ENCODE data around the gene SLC25A51.

Gene SLC25A51

GRCh38 chr9:37862530-37862929, 41.4 kb downstream of the SLC25A51 start:
- Histone ChIP-seq H3K27ac (ENCODE audit: low read depth, low read length) (no peak overlapping the region), H3K4me1 (ENCODE audit: control insufficient read depth, insufficient read depth, low read length) (no peaks in the 10 kb centered on the region), H3K36me3 (ENCODE audit: control insufficient read depth, insufficient read depth, low read length) (peaks cover 32% of the 10 kb centered on the region), H3K27me3 (ENCODE audit: control insufficient read depth, insufficient read depth, low read length) (no peaks in the 10 kb centered on the region), H3K9me3 (ENCODE audit: control insufficient read depth, insufficient read depth, low read depth, low read length) (no peaks in the 10 kb centered on the region), H3K9ac (ENCODE audit: low read length) (no peak overlapping the region), H3K4me3 (ENCODE audit: low read depth, low read length) (no peak overlapping the region)

GRCh38 chr9:37859043-37859442, 44.9 kb downstream of the SLC25A51 start:
- no peak overlapping the region for H3K4me3 ChIP-seq (ENCODE audit: low read depth, low read length)
- no peaks in the 10 kb centered on the region for H3K9me3 ChIP-seq (ENCODE audit: control insufficient read depth, insufficient read depth, low read depth, low read length)
- H3K4me1 ChIP-seq (ENCODE audit: control insufficient read depth, insufficient read depth, low read length), result no peaks in the 10 kb centered on the region
- H3K27ac ChIP-seq (ENCODE audit: low read depth, low read length), result no peak overlapping the region
- no peak overlapping the region for H3K9ac ChIP-seq (ENCODE audit: low read length)
- no peaks in the 10 kb centered on the region for H3K27me3 ChIP-seq (ENCODE audit: control insufficient read depth, insufficient read depth, low read length)
- peaks cover 36% of the 10 kb centered on the region for H3K36me3 ChIP-seq (ENCODE audit: control insufficient read depth, insufficient read depth, low read length)

GRCh38 chr9:37856551-37856950, 47.4 kb downstream of the SLC25A51 start:
- H3K4me1 ChIP-seq (ENCODE audit: control insufficient read depth, insufficient read depth, low read length), result no peaks in the 10 kb centered on the region
- H3K4me3 ChIP-seq (ENCODE audit: low read depth, low read length), result no peak overlapping the region
- no peaks in the 10 kb centered on the region for H3K27me3 ChIP-seq (ENCODE audit: control insufficient read depth, insufficient read depth, low read length)
- H3K36me3 ChIP-seq (ENCODE audit: control insufficient read depth, insufficient read depth, low read length), result peaks cover 29% of the 10 kb centered on the region
- H3K9ac ChIP-seq (ENCODE audit: low read length), result no peak overlapping the region
- no peaks in the 10 kb centered on the region for H3K9me3 ChIP-seq (ENCODE audit: control insufficient read depth, insufficient read depth, low read depth, low read length)
- no peak overlapping the region for H3K27ac ChIP-seq (ENCODE audit: low read depth, low read length)

- Histone ChIP-seq H3K36me3 (ENCODE audit: control insufficient read depth, insufficient read depth, low read length) (peaks cover 4% of the 10 kb centered on the region; the same call in 1 of the 2 replicates), H3K9ac (ENCODE audit: low read length) (no peak overlapping the region), H3K27ac (ENCODE audit: low read depth, low read length) (no peak overlapping the region), H3K4me3 (ENCODE audit: low read depth, low read length) (no peak overlapping the region), H3K27me3 (ENCODE audit: control insufficient read depth, insufficient read depth, low read length) (no peaks in the 10 kb centered on the region), H3K4me1 (ENCODE audit: control insufficient read depth, insufficient read depth, low read length) (no peaks in the 10 kb centered on the region), H3K9me3 (ENCODE audit: control insufficient read depth, insufficient read depth, low read depth, low read length) (no peaks in the 10 kb centered on the region)
Measured at GRCh38 chr9:37852222-37852621, 51.7 kb downstream of the SLC25A51 start.

- H3K36me3 ChIP-seq (ENCODE audit: control insufficient read depth, insufficient read depth, low read length), result no peaks in the 10 kb centered on the region
- no peaks in the 10 kb centered on the region for H3K4me1 ChIP-seq (ENCODE audit: control insufficient read depth, insufficient read depth, low read length)
- no peaks in the 10 kb centered on the region for H3K27me3 ChIP-seq (ENCODE audit: control insufficient read depth, insufficient read depth, low read length)
- no peak overlapping the region for H3K9ac ChIP-seq (ENCODE audit: low read length)
- H3K4me3 ChIP-seq (ENCODE audit: low read depth, low read length), result no peak overlapping the region
- H3K9me3 ChIP-seq (ENCODE audit: control insufficient read depth, insufficient read depth, low read depth, low read length), result no peaks in the 10 kb centered on the region
- no peak overlapping the region for H3K27ac ChIP-seq (ENCODE audit: low read depth, low read length)
Measured at GRCh38 chr9:37840560-37841194, 63.2 kb downstream of the SLC25A51 start.

GRCh38 chr9:37839496-37840461, 64.1 kb downstream of the SLC25A51 start:
- H3K9me3 ChIP-seq (ENCODE audit: control insufficient read depth, insufficient read depth, low read depth, low read length), result no peaks in the 10 kb centered on the region
- H3K27me3 ChIP-seq (ENCODE audit: control insufficient read depth, insufficient read depth, low read length), result no peaks in the 10 kb centered on the region
- H3K4me1 ChIP-seq (ENCODE audit: control insufficient read depth, insufficient read depth, low read length), result no peaks in the 10 kb centered on the region
- H3K4me3 ChIP-seq (ENCODE audit: low read depth, low read length), result no peak overlapping the region
- no peak overlapping the region for H3K27ac ChIP-seq (ENCODE audit: low read depth, low read length)
- no peaks in the 10 kb centered on the region for H3K36me3 ChIP-seq (ENCODE audit: control insufficient read depth, insufficient read depth, low read length)
- H3K9ac ChIP-seq (ENCODE audit: low read length), result no peak overlapping the region

Measured in HUES6 (cell line).